Neural cell (in vitro differentiated cells): ENCODE data around the gene ELMOD1. TPM values are rescaled to one million over a fixed set of nuclear protein-coding genes. Genes with fewer than 3 reads are reported as not detected.

Experiments
- H2AFZ ChIP-seq: fragments of 200-600, 300-800 bp; sonication (generic), shearing (Covaris generic); 2 replicates; pipeline ENCODE4 v1.6.0; 2014; ENCODE audit warnings: low read depth, mild to moderate bottlenecking, antibody characterized with exemption, low read length, moderate library complexity
- H3F3A ChIP-seq: fragments of 200-600 bp; shearing (Covaris generic); 2 replicates; pipeline ENCODE4 v1.6.1; 2016; ENCODE audit warnings: mild to moderate bottlenecking, moderate library complexity, mixed read lengths, antibody characterized with exemption, low read length; ENCODE audit not compliant: insufficient read depth, poor library complexity, severe bottlenecking
- H3K27ac ChIP-seq: fragments of 200-600, 300-800 bp; sonication (generic), shearing (Covaris generic); 2 replicates; pipeline ENCODE4 v1.5.1; 2014; ENCODE audit warnings: mild to moderate bottlenecking, low read length, moderate library complexity
- H3K27me3 ChIP-seq: fragments of 300-800, 200-600 bp; sonication (generic), shearing (Covaris generic); 2 replicates; pipeline ENCODE4 v1.6.0; 2014; ENCODE audit warnings: mild to moderate bottlenecking, low read depth, low read length, moderate library complexity; ENCODE audit not compliant: insufficient read depth
- H3K36me3 ChIP-seq: fragments of 300-800, 200-600 bp; sonication (generic), shearing (Covaris generic); 2 replicates; pipeline ENCODE4 v1.5.1; 2014; ENCODE audit warnings: mild to moderate bottlenecking, antibody characterized with exemption, low read length, moderate library complexity; ENCODE audit not compliant: insufficient read depth
- H3K4me2 ChIP-seq: fragments of 300-800, 200-600 bp; sonication (generic), shearing (Covaris generic); 2 replicates; pipeline ENCODE4 v1.6.0; 2014; ENCODE audit warnings: mild to moderate bottlenecking, low read length
- H3K4me3 ChIP-seq: fragments of 300-800, 200-600 bp; sonication (generic), shearing (Covaris generic); 2 replicates; pipeline ENCODE4 v1.5.1; 2014; ENCODE audit warnings: mild to moderate bottlenecking, low read length, moderate library complexity
- H3K79me2 ChIP-seq: fragments of 200-600 bp; shearing (Covaris generic); replicated peaks from 2 replicates; pipeline ENCODE4 v1.6.0; 2014; ENCODE audit warnings: mild to moderate bottlenecking, low read length, moderate library complexity; ENCODE audit not compliant: insufficient read depth
- H3K9ac ChIP-seq: fragments of 300-800, 200-600 bp; sonication (generic), shearing (Covaris generic); 2 replicates; pipeline ENCODE4 v1.6.1; 2016; ENCODE audit warnings: mild to moderate bottlenecking, low read length, mixed read lengths
- H3K9me2 ChIP-seq: fragments of 200-600 bp; shearing (Covaris generic); 2 replicates; pipeline ENCODE4 v1.6.1; 2016; ENCODE audit warnings: mild to moderate bottlenecking, low read length, mixed read lengths; ENCODE audit not compliant: insufficient read depth
- H3K9me3 ChIP-seq: fragments of 200-600, 300-800 bp; sonication (generic), shearing (Covaris generic); 2 replicates; pipeline ENCODE4 v1.6.1; 2016; ENCODE audit warnings: mild to moderate bottlenecking, mixed run types, low read length, moderate library complexity, mixed read lengths
- H4K20me1 ChIP-seq: fragments of 200-600 bp; shearing (Covaris generic); 2 replicates; pipeline ENCODE4 v1.6.1; 2016; ENCODE audit warnings: mild to moderate bottlenecking, mixed run types; ENCODE audit not compliant: insufficient read depth
- CTCF ChIP-seq: fragments of 450-650 bp; IDR thresholded peaks from 2 replicates; pipeline ENCODE4 v1.5.1; 2014; ENCODE audit warnings: antibody characterized with exemption, mild to moderate bottlenecking, moderate library complexity; ENCODE audit not compliant: poor library complexity, severe bottlenecking
- EP300 ChIP-seq: fragments of 450-650 bp; conservative IDR thresholded peaks from 2 replicates; pipeline ENCODE4 v1.6.1; 2014; ENCODE audit warnings: antibody characterized with exemption, mild to moderate bottlenecking, moderate library complexity; ENCODE audit not compliant: poor library complexity, severe bottlenecking
- EZH2 ChIP-seq: fragments of 200-600, 300-800 bp; shearing (Covaris generic), sonication (generic); IDR thresholded peaks from 2 replicates; pipeline ENCODE4 v1.6.1; 2014; ENCODE audit warnings: antibody characterized with exemption, low read length, borderline replicate concordance, mild to moderate bottlenecking; ENCODE audit not compliant: insufficient read depth, poor library complexity, severe bottlenecking
- MXI1 ChIP-seq: fragments of 450-650 bp; conservative IDR thresholded peaks from 2 replicates; pipeline ENCODE4 v1.6.1; 2014; ENCODE audit warnings: antibody characterized with exemption, mild to moderate bottlenecking; ENCODE audit not compliant: poor library complexity, severe bottlenecking
- POLR2AphosphoS5 ChIP-seq: IDR thresholded peaks from 2 replicates; pipeline ENCODE4 v1.6.1; 2012
- RAD21 ChIP-seq: fragments of 450-650 bp; conservative IDR thresholded peaks from 2 replicates; pipeline ENCODE4 v1.6.1; 2014; ENCODE audit warnings: antibody characterized with exemption, mild to moderate bottlenecking, moderate library complexity
- REST ChIP-seq: IDR thresholded peaks from 2 replicates; pipeline ENCODE4 v1.6.1; 2012; ENCODE audit warnings: borderline replicate concordance
- SMC3 ChIP-seq: fragments of 450-650 bp; conservative IDR thresholded peaks from 2 replicates; pipeline ENCODE4 v1.6.1; 2014; ENCODE audit warnings: antibody characterized with exemption, mild to moderate bottlenecking, moderate library complexity; ENCODE audit not compliant: poor library complexity
- TAF1 ChIP-seq: IDR thresholded peaks from 2 replicates; pipeline ENCODE4 v1.6.1; 2012; ENCODE audit warnings: low read depth
- polyA plus RNA-seq: library from polyadenylated mRNA; depleted of rRNA; stranded (reverse); fragments of >200 nt; gene quantifications from 2 replicates; pipeline ENCODE4 v1.2.3, GENCODE V29; 2014

ELMOD1 gene
- polyA plus RNA-seq, 1 donor from 2014 or later: 12.5 TPM

GRCh38 chr11:107711861-107712755, 121.2 kb downstream of the ELMOD1 start, which contains the start of gene SLN:
TSS of gene SLN (minus strand) at chr11:107712056.
- Histone ChIP-seq H3K9me2 (no peaks in the 10 kb centered on the region), H3K4me3 (no peak within 1 kb of the TSS)

More at GRCh38 chr11:107711861-107712755, 121.2 kb downstream of the ELMOD1 start, which contains the start of gene SLN:
- Histone ChIP-seq H3K79me2 (no peaks in the 10 kb centered on the region), H3K9ac (no peak within 1 kb of the TSS), H3K27ac (no peak within 1 kb of the TSS), H4K20me1 (no peaks in the 10 kb centered on the region), H3K9me3 (no peaks in the 10 kb centered on the region), H3K36me3 (no peaks in the 10 kb centered on the region), H3K4me2 (no peak within 1 kb of the TSS), H3K27me3 (peaks cover 4% of the 10 kb centered on the region), H3F3A (no peaks in the 10 kb centered on the region), H2AFZ (no peak within 1 kb of the TSS)
- TF ChIP-seq EP300 (no peak), EZH2 (no peak), SMC3 (no peak), MXI1 (no peak), POLR2AphosphoS5 (no peak), CTCF (no peak), TAF1 (no peak), RAD21 (no peak), REST (no peak)
